Measurements from ENCODE around the gene GKN2. TPM values are rescaled to one million over a fixed set of nuclear protein-coding genes. Genes with fewer than 3 reads are reported as not detected.

Gene GKN2
- total RNA-seq = not detected

GRCh38 chr2:68952887-68953521 is at the start of gene GKN2:
GKN2 (minus strand) TSS chr2:68952893; CDS start chr2:68952861, 32 bp downstream.

GRCh38 chr2:68974251-68974650 is 21.6 kb upstream of the GKN2 start, which contains the start of gene GKN1:
GKN1 (plus strand) TSS chr2:68974636; CDS start chr2:68974678, 42 bp downstream.

Other genes with a start within 250 kb of the GKN2 start
- under 1 TPM; 0.34 to 0.67 TPM for gene ARHGAP25, start 218.1 kb downstream of the GKN2 start, total RNA-seq
- not detected for gene BMP10, start 81.5 kb downstream of the GKN2 start, total RNA-seq
- gene GKN1, start 21.7 kb upstream of the GKN2 start, total RNA-seq = not detected
- gene ANTXR1, start 60.3 kb upstream of the GKN2 start, total RNA-seq = 10 to 100 TPM; 59.3 to 98.1 TPM

Data from melanocyte of skin (primary cell).